Activated T-cell treated with anti-CD3 and anti-CD28 coated beads, Interleukin-2, amount 50 U/mL, for 72 hours (primary cell): ENCODE results near the gene ARHGAP19. TPM values are rescaled to one million over a fixed set of nuclear protein-coding genes. Genes with fewer than 3 reads are reported as not detected.

Experiments
- ATAC-seq, 2 donors: fragments of 150-1000 bp; cut with Tn5 transposase; replicated peaks in 1 of 2; 2 replicates each; pipeline ENCODE4 v1.10.0; 2021; ENCODE audit warnings: moderate library complexity in 2 of 2, mild to moderate bottlenecking in 1 of 2
- DNase-seq, 2 donors: peaks; one replicate each; pipeline ENCODE4 v3.0.0; 2021 to 2022; ENCODE audit warnings: mixed read lengths in 1 of 2
- H3K27ac Mint-ChIP-seq: one replicate; pipeline ENCODE4 v1.8.0; 2022; ENCODE audit warnings: mild to moderate bottlenecking, moderate library complexity, mixed read lengths
- H3K27me3 Mint-ChIP-seq: one replicate; pipeline ENCODE4 v1.8.0; 2022; ENCODE audit warnings: low read depth, mixed read lengths
- H3K36me3 Mint-ChIP-seq, 2 donors: one replicate each; pipeline ENCODE4 v1.8.0; 2022; ENCODE audit warnings: mixed read lengths in 2 of 2, mild to moderate bottlenecking in 1 of 2; ENCODE audit not compliant: insufficient read depth in 2 of 2
- H3K4me1 Mint-ChIP-seq: one replicate; pipeline ENCODE4 v1.8.0; 2022; ENCODE audit warnings: low read depth, mixed read lengths
- H3K4me3 Mint-ChIP-seq, 2 donors: one replicate each; pipeline ENCODE4 v1.8.0; 2022; ENCODE audit warnings: mild to moderate bottlenecking in 2 of 2, mixed read lengths in 2 of 2, moderate library complexity in 2 of 2
- H3K9me3 Mint-ChIP-seq, 2 donors: one replicate each; pipeline ENCODE4 v1.8.0; 2022; ENCODE audit warnings: mixed read lengths in 2 of 2
- total RNA-seq, 2 donors: library from RNA; stranded (reverse); gene quantifications; one replicate each; pipeline ENCODE4 v1.2.3, GENCODE V29; 2022

The ARHGAP19 gene
- total RNA-seq, 2 donors from 2014 or later = 62.2 to 75.3 TPM

DNA sequence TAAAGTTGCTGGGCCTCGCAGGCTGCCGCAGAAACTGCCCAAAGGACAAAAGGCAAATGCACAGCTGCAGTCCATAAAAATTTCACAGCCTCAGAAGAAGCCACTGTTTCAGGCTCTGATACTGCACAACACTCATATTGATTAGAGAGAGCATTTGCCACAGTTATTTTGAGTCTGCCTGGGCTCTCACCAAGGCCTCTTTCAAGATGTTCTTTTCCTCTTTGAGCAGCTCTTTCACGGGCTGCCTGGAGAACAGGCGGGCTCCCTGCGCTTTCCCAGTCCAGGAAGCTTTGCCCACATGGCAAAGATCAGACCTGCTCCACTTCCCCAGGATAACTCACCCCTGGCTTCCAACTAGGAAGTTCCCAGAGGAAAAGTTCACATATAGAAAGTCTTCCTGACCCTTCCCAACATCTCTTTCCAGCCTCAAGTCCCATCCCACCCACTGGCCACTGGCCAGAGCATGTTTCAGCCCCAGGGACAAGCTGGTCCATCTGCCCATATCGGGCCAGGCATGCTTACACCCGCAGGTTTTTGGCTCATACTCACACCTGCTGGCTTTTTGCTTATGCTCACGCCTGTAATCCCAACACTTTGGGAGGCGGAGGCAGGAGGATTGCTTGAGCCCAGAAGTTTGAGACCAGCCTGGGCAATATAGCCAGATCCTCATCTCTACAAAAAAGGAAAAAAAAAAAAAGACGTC is 110.0 kb downstream of the ARHGAP19 start:
- Mint-ChIP-seq H3K36me3 (no peaks in the 10 kb centered on the region), H3K9me3 (no peaks in the 10 kb centered on the region), H3K4me1 (peaks cover 11% of the 10 kb centered on the region), H3K27me3 (peaks cover 61% of the 10 kb centered on the region), H3K27ac (no peak overlapping the region), H3K4me3 (no peak overlapping the region)
- ATAC-seq (no peak), DNase-seq (no peak)

DNA sequence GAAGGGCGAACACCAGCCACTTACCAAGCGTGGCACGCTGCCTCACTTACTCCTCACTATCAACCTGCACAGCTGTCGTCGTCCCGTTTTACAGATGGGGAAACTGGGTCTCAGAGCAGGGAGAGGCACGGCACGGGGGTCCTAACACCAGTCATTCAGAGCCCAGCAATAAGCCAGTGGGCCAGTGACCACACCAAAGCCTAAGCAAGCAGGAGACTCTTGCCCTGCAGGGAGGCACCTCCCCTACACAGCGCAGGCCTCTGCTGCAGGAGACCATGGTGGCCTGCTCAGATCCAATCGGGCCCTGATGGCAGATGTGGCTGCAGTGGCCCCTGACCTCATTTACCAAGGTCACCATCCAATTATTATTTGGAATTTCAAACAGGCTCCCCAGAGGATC is 111.5 kb downstream of the ARHGAP19 start:
- peaks cover 46% of the 10 kb centered on the region for H3K27me3 Mint-ChIP-seq
- H3K9me3 Mint-ChIP-seq = no peaks in the 10 kb centered on the region
- DNase-seq = no peak

DNA sequence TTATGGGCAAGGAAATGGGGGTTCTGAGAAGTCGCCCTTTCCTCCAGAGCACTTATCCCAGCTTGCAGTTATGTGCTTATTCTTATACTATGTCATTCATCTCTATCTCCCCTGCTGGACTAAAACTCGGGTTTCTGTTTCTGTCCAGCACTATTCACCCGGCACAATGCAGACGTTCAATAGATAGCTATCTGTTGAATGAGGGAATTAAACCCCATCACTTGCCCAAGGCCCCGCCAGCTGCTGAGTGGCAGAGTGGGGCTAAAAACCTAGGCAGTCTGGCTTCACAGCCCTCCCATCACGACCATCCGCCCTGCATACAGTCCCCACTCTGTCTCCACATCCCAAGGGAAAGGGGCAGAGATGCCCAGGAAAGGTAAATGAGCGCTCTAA is 112.1 kb downstream of the ARHGAP19 start:
- no peak overlapping the region for H3K27ac Mint-ChIP-seq
- no peaks in the 10 kb centered on the region for H3K9me3 Mint-ChIP-seq
- no peak overlapping the region for H3K4me3 Mint-ChIP-seq
- ATAC-seq = no peak
- H3K4me1 Mint-ChIP-seq = peaks cover 6% of the 10 kb centered on the region
- H3K27me3 Mint-ChIP-seq = peaks cover 46% of the 10 kb centered on the region
- no peak for DNase-seq
- H3K36me3 Mint-ChIP-seq = no peaks in the 10 kb centered on the region

More for the DNA sequence above, 111.5 kb downstream of the ARHGAP19 start:
- ATAC-seq = no peak
- H3K27ac Mint-ChIP-seq = no peak overlapping the region
- no peak overlapping the region for H3K4me3 Mint-ChIP-seq
- H3K4me1 Mint-ChIP-seq = peaks cover 6% of the 10 kb centered on the region
- no peaks in the 10 kb centered on the region for H3K36me3 Mint-ChIP-seq

DNA sequence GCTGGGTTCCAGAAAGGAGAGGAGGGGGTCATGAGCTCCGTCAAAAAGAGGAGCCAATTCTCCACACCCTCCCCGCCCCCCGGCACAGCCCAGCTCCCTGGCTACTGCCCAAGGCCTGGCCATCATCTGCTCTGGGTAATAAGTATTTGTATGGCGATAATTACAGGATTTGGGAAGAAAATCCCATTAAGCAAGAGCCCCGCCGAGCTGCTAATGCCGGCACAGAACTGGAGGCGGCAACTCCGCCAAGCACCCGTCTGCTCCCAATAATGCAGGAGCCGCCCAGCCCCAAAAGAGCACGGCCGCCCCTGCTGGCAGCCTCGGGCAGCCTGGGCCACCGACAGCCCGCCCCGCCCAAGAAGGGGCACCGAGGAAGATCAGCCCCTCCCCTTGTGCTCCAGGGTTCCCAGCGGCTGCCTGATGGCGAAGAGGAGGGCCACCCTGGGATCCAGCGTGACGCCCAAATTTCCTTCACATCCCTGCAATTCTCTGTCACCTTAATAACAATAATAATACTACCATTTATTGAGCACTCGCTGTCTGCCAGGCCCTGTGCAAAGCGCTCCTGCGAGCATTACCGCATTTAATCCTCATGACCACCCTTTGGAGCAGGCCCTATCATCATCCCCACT is 112.6 kb downstream of the ARHGAP19 start:
- Mint-ChIP-seq H3K4me3 (no peak overlapping the region), H3K27ac (no peak overlapping the region), H3K27me3 (peaks cover 41% of the 10 kb centered on the region), H3K4me1 (peaks cover 2% of the 10 kb centered on the region), H3K36me3 (no peaks in the 10 kb centered on the region), H3K9me3 (no peaks in the 10 kb centered on the region)
- DNase-seq = no peak
- peak in 1 of 2 donors; percentile 52 for ATAC-seq

DNA sequence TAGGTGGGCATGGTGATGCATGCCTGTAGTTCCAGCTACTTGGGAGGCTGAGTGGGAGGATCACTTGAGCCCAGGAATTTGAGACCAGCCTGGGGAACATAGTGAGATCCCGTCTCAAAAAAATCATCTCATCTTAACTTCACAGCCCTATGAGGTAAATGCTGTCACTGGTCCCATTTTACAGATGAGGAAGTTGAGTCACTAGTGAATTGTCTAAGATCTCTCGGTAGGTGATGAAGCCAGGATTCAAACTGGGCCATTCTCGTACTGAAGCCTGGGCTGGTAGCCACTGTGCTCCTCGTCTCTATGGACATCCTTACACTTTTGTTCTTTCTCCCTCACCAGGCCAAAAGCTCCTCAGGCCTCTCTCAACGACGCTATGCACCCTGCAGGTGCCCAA is 113.1 kb downstream of the ARHGAP19 start:
- H3K9me3 Mint-ChIP-seq = no peaks in the 10 kb centered on the region
- H3K4me3 Mint-ChIP-seq = no peak overlapping the region
- ATAC-seq (no peak), DNase-seq (no peak)
- H3K4me1 Mint-ChIP-seq = no peaks in the 10 kb centered on the region
- no peaks in the 10 kb centered on the region for H3K36me3 Mint-ChIP-seq
- no peak overlapping the region for H3K27ac Mint-ChIP-seq
- H3K27me3 Mint-ChIP-seq = peaks cover 36% of the 10 kb centered on the region

DNA sequence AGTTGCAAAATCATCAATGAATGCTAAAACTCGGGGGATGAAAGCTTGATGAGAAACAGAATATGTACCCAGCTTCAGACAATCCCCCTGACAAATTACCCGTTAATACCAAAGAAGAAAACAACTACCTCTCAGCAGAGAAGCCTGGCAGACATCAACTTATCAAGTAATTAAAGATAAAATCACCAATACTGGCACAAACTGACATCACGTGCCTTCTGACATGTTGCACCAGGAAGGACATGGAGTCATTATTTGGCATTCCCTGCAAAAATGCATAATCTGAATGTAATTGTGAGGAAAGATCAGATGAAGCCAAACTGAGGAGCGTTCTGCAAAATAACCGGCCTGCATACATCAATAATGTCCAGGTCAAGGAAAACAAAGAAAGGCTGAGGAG is 114.4 kb downstream of the ARHGAP19 start:
- Mint-ChIP-seq H3K4me3 (no peak overlapping the region), H3K27me3 (peaks cover 24% of the 10 kb centered on the region), H3K4me1 (no peaks in the 10 kb centered on the region), H3K9me3 (no peaks in the 10 kb centered on the region), H3K36me3 (no peaks in the 10 kb centered on the region), H3K27ac (no peak overlapping the region)
- no peak for DNase-seq
- ATAC-seq = no peak

DNA sequence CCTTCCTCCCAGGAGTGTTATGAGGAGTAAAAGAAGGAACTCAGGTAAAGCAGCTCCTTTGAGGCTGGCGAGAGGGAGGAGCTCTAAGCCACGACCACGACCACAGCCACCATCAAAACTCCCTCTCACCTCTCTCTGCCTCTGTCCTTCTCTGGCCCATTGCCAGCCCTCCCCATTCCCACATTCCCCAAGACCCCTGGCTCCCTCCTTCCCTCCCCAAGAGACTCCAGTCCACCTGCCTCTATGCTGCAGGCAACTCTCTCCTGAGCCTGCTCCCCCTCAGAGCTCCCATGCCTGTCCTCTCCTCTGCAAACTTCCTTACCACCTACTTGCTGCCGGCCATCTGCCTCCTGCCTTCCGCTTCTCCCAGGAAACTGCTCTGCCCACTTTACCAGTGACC is 116.2 kb downstream of the ARHGAP19 start:
- no peaks in the 10 kb centered on the region for H3K4me1 Mint-ChIP-seq
- no peak for ATAC-seq
- no peaks in the 10 kb centered on the region for H3K9me3 Mint-ChIP-seq
- H3K36me3 Mint-ChIP-seq = no peaks in the 10 kb centered on the region
- H3K27ac Mint-ChIP-seq = no peak overlapping the region
- DNase-seq = no peak
- H3K4me3 Mint-ChIP-seq = no peak overlapping the region
- peaks cover 19% of the 10 kb centered on the region for H3K27me3 Mint-ChIP-seq

DNA sequence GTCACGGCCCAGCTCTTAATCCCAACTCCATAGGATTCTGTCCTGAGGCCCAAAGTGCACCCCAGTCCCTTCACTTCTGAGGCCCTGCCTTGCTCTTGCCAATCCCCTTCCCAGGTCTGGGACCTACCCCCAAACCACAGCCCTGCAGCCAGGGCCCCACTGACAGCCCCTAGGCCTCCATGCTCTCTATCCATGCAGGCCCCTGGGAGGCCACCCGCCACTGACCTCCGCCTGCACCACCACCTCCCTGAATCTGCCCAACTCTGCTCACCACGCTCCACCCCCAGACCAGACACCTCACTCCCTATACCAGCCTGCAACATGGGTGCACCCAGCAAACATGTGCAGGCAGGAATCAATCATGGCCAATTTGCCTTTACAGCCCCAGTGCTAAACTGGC is 116.9 kb downstream of the ARHGAP19 start:
- peaks cover 21% of the 10 kb centered on the region for H3K27me3 Mint-ChIP-seq
- H3K27ac Mint-ChIP-seq = no peak overlapping the region
- H3K4me1 Mint-ChIP-seq = no peaks in the 10 kb centered on the region
- no peak for ATAC-seq
- no peaks in the 10 kb centered on the region for H3K9me3 Mint-ChIP-seq
- no peak overlapping the region for H3K4me3 Mint-ChIP-seq
- H3K36me3 Mint-ChIP-seq = no peaks in the 10 kb centered on the region
- no peak for DNase-seq

DNA sequence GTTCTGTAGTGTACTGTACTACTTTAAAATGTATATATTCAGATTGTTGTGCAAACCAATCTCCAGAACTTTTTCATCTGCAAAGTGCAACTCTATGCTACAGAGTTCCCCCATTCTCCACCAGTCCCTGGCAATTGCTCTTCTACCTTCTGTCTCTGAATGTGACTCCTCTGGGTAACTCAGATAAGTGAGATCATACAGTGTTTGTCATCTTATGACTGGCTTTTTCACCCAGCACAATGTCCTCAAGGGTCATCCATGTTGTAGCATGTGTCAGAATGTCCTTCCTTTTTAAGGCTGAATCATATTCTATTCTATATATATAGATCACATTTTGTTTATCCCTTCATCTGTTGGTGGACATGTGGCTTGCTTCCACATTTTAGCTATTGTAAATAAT is 117.5 kb downstream of the ARHGAP19 start:
- H3K27ac Mint-ChIP-seq = no peak overlapping the region
- peak in 1 of 2 donors; percentile 60 for ATAC-seq
- H3K4me1 Mint-ChIP-seq = no peaks in the 10 kb centered on the region
- no peaks in the 10 kb centered on the region for H3K36me3 Mint-ChIP-seq
- H3K9me3 Mint-ChIP-seq = no peaks in the 10 kb centered on the region
- peaks cover 21% of the 10 kb centered on the region for H3K27me3 Mint-ChIP-seq
- no peak for DNase-seq
- no peak overlapping the region for H3K4me3 Mint-ChIP-seq

DNA sequence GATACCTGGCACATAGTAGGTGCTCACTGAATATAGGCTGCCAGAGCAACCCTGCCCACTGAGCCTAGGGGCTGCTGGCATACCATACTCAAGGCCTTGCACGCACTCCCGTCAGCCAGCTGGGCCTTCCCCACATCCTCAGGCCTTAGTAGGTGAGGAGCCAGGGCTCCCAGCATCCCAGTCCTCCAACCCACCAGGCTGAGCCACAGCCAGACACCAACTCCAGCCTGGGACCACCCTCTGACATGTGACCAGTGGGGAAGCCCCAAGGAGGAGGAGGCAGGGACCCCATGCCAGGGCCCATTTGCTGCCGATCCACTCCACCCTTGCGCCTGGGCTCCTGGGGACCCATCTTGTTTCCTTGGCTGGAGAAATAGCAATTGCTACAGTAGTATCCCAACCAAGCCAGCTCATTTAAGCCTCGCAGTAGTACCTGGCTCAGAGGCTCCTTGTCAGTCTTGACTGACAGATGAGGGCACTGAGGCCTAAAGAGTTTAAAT is 118.1 kb downstream of the ARHGAP19 start:
- H3K36me3 Mint-ChIP-seq = no peaks in the 10 kb centered on the region
- peaks cover 24% of the 10 kb centered on the region for H3K27me3 Mint-ChIP-seq
- H3K27ac Mint-ChIP-seq = no peak overlapping the region
- H3K4me1 Mint-ChIP-seq = no peaks in the 10 kb centered on the region
- no peak overlapping the region for H3K4me3 Mint-ChIP-seq
- DNase-seq = no peak
- ATAC-seq = no peak
- H3K9me3 Mint-ChIP-seq = no peaks in the 10 kb centered on the region

DNA sequence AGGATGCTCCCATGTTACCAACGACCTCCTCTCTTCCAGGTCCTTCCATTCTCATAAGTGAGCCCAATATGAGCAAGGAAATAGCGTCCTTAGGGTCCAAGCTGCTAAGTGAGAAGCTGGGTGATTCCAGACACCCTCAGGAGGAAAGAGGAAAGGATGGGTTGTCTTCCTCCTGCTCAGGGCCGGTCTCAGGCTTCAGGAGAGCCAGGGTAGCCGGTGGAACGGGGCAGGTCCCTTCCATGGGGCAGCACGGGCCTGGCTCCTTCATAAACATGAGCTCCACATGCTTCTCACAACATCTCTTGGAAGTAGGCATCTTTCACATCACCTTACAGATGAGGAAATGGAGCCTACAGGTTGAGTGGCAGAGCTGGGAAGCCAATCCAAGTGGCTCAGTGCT is 119.4 kb downstream of the ARHGAP19 start:
- H3K27me3 Mint-ChIP-seq = peaks cover 30% of the 10 kb centered on the region
- H3K27ac Mint-ChIP-seq = no peak overlapping the region
- no peak for DNase-seq
- H3K4me3 Mint-ChIP-seq = no peak overlapping the region
- ATAC-seq = no peak
- H3K9me3 Mint-ChIP-seq = no peaks in the 10 kb centered on the region
- no peaks in the 10 kb centered on the region for H3K36me3 Mint-ChIP-seq
- H3K4me1 Mint-ChIP-seq = no peaks in the 10 kb centered on the region
